HEK293 (cell line): ENCODE data around the gene TMEM208.

Experiments used
- CTCF ChIA-PET: fragments of 350-600 bp; formaldehyde crosslinking; extraction: SDS; loops from one replicate; lab custom pipeline; 2021; ENCODE audit warnings: antibody characterized with exemption; lab: Yijun Ruan, JAX
- POLR2A ChIA-PET: fragments of 300-600 bp; formaldehyde crosslinking; extraction: SDS; loops from one replicate; lab custom pipeline; 2020; ENCODE audit warnings: antibody characterized with exemption, inconsistent platforms; lab: Yijun Ruan, JAX
- H3K27ac ChIP-seq: fragments of 200-500 bp; sonication (Bioruptor generic); 2 replicates; pipeline ENCODE4 v1.5.1; 2014; ENCODE audit warnings: low read depth, low read length, control low read depth, inconsistent platforms; ENCODE audit errors: extremely low read depth
- H3K36me3 ChIP-seq, 2 experiments: fragments of 200-500 bp in 1 of 2; sonication (Bioruptor generic) in 1 of 2; 1 replicate in 1 of 2; 2 replicates in 1 of 2; pipeline ENCODE4 v1.5.1; 2014 to 2017; ENCODE audit warnings: inconsistent platforms in 2 of 2, low read length in 2 of 2; ENCODE audit not compliant: control insufficient read depth in 2 of 2, insufficient read depth in 1 of 2
- H3K4me1 ChIP-seq: fragments of 200-500 bp; sonication (Bioruptor generic); 2 replicates; pipeline ENCODE4 v1.5.1; 2014; ENCODE audit warnings: mild to moderate bottlenecking, low read length, inconsistent platforms; ENCODE audit not compliant: control insufficient read depth, insufficient read depth
- H3K4me3 ChIP-seq: 2 replicates; pipeline ENCODE4 v1.5.1; 2011; ENCODE audit warnings: low read depth, mild to moderate bottlenecking, control low read depth, low read length, moderate library complexity
- H3K9me3 ChIP-seq: fragments of 200-500 bp; sonication (Bioruptor generic); 2 replicates; pipeline ENCODE4 v1.5.1; 2014; ENCODE audit warnings: low read depth, low read length, inconsistent platforms; ENCODE audit not compliant: control insufficient read depth, insufficient read depth
- KLF10 ChIP-seq: fragments of 450-650 bp; IDR thresholded peaks from 2 replicates; pipeline ENCODE4 v1.5.1; 2018; ENCODE audit warnings: missing biosample characterization, mild to moderate bottlenecking, missing genetic modification characterization
- YY1 ChIP-seq: fragments of 450-650 bp; formaldehyde crosslinking; IDR thresholded peaks from 2 replicates; pipeline ENCODE4 v1.5.1; 2018; ENCODE audit warnings: missing biosample characterization, missing genetic modification characterization
- ZNF146 ChIP-seq: fragments of 450-650 bp; formaldehyde crosslinking; IDR thresholded peaks from 2 replicates; pipeline ENCODE4 v1.5.1; 2016; ENCODE audit warnings: missing biosample characterization, missing genetic modification characterization
- ZNF174 ChIP-seq: fragments of 450-650 bp; formaldehyde crosslinking; IDR thresholded peaks from 2 replicates; pipeline ENCODE4 v1.5.0; 2017; ENCODE audit warnings: missing biosample characterization, mild to moderate bottlenecking, missing genetic modification characterization
- ZNF175 ChIP-seq: fragments of 450-650 bp; formaldehyde crosslinking; IDR thresholded peaks from 2 replicates; pipeline ENCODE4 v1.5.1; 2016; ENCODE audit warnings: missing biosample characterization, missing genetic modification characterization
- ZNF24 ChIP-seq: fragments of 450-650 bp; formaldehyde crosslinking; IDR thresholded peaks from 2 replicates; pipeline ENCODE4 v1.5.1; 2016; ENCODE audit warnings: missing biosample characterization, missing genetic modification characterization
- ZNF354C ChIP-seq: fragments of 450-650 bp; formaldehyde crosslinking; IDR thresholded peaks from 2 replicates; pipeline ENCODE4 v1.5.1; 2016; ENCODE audit warnings: missing biosample characterization, missing genetic modification characterization, low read depth, borderline replicate concordance
- ZNF391 ChIP-seq: fragments of 450-650 bp; formaldehyde crosslinking; IDR thresholded peaks from 2 replicates; pipeline ENCODE4 v1.5.1; 2016; ENCODE audit warnings: low read depth, missing biosample characterization, missing genetic modification characterization, borderline replicate concordance
- ZNF48 ChIP-seq: fragments of 450-650 bp; formaldehyde crosslinking; IDR thresholded peaks from 2 replicates; pipeline ENCODE4 v1.5.1; 2016; ENCODE audit warnings: missing biosample characterization, missing genetic modification characterization
- ZNF600 ChIP-seq: fragments of 450-650 bp; formaldehyde crosslinking; IDR thresholded peaks from 2 replicates; pipeline ENCODE4 v1.5.1; 2016; ENCODE audit warnings: missing biosample characterization, missing genetic modification characterization
- ZNF707 ChIP-seq: fragments of 450-650 bp; formaldehyde crosslinking; IDR thresholded peaks from 2 replicates; pipeline ENCODE4 v1.5.1; 2016; ENCODE audit warnings: missing biosample characterization, missing genetic modification characterization
- TF ChIP-seq, protein P1 (sequence below): fragments of 450-650 bp; formaldehyde crosslinking; IDR thresholded peaks from 2 replicates; pipeline ENCODE4 v1.5.1; 2016; ENCODE audit warnings: missing biosample characterization, missing genetic modification characterization
- TF ChIP-seq, protein P2 (sequence below): fragments of 450-650 bp; formaldehyde crosslinking; conservative IDR thresholded peaks from 2 replicates; pipeline ENCODE4 v1.5.1; 2016; ENCODE audit warnings: low read depth, missing biosample characterization, missing genetic modification characterization

The TMEM208 gene

DNA sequence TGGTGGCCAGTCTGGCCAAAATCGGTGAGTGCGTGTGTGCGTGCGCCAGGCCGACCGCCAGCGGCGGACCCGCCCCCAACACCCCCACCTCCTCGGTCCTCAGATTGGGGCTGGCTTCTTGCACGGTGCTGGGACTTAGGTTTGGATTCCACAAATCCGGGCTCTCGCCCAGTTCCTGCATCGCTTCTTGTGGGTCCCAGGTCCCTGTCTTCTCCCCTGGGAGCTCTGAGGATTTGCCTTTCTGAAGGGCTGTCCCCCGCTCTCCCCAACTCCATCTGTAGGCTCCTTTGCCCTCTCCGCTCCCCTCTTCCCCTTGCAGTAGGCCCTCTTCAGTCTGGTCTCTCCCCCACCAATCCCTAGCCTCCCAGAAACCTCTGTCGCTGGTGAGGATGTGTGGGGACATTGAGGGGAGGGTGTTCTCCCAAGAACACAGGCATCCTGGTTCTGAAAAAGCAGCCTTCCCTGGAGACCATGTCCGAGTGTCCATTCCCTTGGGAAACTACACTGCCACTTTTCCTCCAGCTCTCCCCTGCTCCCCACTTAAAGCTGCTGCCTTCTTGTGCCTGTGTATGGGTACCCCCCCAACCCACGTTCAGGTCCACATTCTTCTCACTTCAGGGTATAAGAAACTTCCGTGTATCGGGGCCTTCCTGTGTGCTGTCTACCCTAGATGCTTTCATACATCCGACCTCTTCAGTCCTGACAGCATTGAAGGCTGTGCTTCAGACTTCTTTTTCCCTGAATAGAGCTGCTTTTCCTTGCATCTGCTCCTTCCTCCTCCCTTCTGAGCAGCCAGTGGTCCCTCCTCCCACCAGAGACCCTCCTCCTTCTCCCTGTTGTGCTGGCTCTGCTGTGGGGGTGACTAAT lies 22.5 kb downstream of the TMEM208 start (continued):
- TF ChIP-seq ZNF391: no peak
- TF ChIP-seq, protein P1, sequence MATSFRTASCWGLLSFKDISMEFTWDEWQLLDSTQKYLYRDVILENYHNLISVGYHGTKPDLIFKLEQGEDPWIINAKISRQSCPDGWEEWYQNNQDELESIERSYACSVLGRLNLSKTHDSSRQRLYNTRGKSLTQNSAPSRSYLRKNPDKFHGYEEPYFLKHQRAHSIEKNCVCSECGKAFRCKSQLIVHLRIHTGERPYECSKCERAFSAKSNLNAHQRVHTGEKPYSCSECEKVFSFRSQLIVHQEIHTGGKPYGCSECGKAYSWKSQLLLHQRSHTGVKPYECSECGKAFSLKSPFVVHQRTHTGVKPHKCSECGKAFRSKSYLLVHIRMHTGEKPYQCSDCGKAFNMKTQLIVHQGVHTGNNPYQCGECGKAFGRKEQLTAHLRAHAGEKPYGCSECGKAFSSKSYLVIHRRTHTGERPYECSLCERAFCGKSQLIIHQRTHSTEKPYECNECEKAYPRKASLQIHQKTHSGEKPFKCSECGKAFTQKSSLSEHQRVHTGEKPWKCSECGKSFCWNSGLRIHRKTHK (tag by site-specific recombination): no peak
- TF ChIP-seq ZNF707 (tag by site-specific recombination): no peak
- TF ChIP-seq ZNF146 (tag by site-specific recombination): no peak
- TF ChIP-seq ZNF175 (tag by site-specific recombination): no peak
- TF ChIP-seq YY1: no peak
- TF ChIP-seq ZNF24 (tag by site-specific recombination): no peak
- no peak for TF ChIP-seq ZNF600 (tag by site-specific recombination)

DNA sequence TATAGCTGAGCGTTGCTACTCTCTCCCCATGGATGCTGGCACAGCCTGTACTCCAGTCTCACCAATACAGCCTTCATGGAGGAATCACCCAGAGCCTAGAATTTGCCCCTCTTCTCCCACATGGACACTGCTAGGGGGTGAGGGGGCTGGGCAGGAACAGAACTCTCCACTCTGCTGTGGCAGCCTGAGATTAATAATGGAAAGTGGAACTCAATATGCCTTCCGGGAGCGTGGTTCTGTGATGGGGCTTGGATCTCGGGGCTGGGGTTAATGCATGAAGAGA lies 23.1 kb downstream of the TMEM208 start:
- ChIA-PET CTCF (interaction anchor here (0.6 to 1.8 kb wide), 3 partner anchors 10 to 216 kb away, joined by 3 to 7 read pairs (median 3); no protein-coding TSS in a partner anchor), POLR2A (interaction anchor here (7.4 kb wide), 1 partner anchor 20 kb away, joined by 109 read pairs; the partner anchor contains the start of gene TMEM208)
- Histone ChIP-seq H3K9me3 (no peaks in the 10 kb centered on the region), H3K36me3 (peaks cover 0 to 9% of the 10 kb centered on the region in 2 experiments; a peak in 1 of 3 replicates), H3K27ac (no peak overlapping the region), H3K4me1 (peaks cover 9% of the 10 kb centered on the region; the same call in 1 of the 2 replicates), H3K4me3 (no peak overlapping the region)
- TF ChIP-seq, protein P1 (tag by site-specific recombination): no peak
- TF ChIP-seq ZNF354C (tag by site-specific recombination): no peak
- no peak for TF ChIP-seq ZNF174 (tag by site-specific recombination)
- no peak for TF ChIP-seq ZNF48 (tag by site-specific recombination)
- no peak for TF ChIP-seq KLF10 (tag by site-specific recombination)
- TF ChIP-seq, protein P2, sequence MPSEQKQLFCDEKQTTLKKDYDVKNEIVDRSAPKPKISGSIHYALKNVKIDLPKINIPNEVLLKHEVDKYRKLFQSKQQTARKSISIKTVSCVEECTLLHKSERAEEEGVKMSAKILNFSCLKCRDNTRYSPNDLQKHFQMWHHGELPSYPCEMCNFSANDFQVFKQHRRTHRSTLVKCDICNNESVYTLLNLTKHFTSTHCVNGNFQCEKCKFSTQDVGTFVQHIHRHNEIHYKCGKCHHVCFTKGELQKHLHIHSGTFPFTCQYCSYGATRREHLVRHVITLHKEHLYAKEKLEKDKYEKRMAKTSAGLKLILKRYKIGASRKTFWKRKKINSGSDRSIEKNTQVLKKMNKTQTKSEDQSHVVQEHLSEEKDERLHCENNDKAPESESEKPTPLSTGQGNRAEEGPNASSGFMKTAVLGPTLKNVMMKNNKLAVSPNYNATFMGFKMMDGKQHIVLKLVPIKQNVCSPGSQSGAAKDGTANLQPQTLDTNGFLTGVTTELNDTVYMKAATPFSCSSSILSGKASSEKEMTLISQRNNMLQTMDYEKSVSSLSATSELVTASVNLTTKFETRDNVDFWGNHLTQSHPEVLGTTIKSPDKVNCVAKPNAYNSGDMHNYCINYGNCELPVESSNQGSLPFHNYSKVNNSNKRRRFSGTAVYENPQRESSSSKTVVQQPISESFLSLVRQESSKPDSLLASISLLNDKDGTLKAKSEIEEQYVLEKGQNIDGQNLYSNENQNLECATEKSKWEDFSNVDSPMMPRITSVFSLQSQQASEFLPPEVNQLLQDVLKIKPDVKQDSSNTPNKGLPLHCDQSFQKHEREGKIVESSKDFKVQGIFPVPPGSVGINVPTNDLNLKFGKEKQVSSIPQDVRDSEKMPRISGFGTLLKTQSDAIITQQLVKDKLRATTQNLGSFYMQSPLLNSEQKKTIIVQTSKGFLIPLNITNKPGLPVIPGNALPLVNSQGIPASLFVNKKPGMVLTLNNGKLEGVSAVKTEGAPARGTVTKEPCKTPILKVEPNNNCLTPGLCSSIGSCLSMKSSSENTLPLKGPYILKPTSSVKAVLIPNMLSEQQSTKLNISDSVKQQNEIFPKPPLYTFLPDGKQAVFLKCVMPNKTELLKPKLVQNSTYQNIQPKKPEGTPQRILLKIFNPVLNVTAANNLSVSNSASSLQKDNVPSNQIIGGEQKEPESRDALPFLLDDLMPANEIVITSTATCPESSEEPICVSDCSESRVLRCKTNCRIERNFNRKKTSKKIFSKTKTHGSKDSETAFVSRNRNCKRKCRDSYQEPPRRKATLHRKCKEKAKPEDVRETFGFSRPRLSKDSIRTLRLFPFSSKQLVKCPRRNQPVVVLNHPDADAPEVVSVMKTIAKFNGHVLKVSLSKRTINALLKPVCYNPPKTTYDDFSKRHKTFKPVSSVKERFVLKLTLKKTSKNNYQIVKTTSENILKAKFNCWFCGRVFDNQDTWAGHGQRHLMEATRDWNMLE: no peak
